H9 (cell line): Measurements from ENCODE around the gene MAP3K2. TPM values are rescaled to one million over a fixed set of nuclear protein-coding genes. Genes with fewer than 3 reads are reported as not detected.

Experiments
- DNase-seq: peaks from one replicate; pipeline ENCODE4 v3.0.0-alpha.2; 2017
- H2AFZ ChIP-seq: one replicate; pipeline ENCODE4 v1.6.1; 2013; ENCODE audit warnings: mild to moderate bottlenecking, low read length, control low read depth, moderate library complexity
- H2AK5ac ChIP-seq: 2 replicates; pipeline ENCODE4 v1.6.1; 2013; ENCODE audit warnings: low read length, control low read depth, mixed read lengths; ENCODE audit not compliant: insufficient read length
- H2BK120ac ChIP-seq: one replicate; pipeline ENCODE4 v1.6.1; 2013; ENCODE audit warnings: low read depth, mild to moderate bottlenecking, low read length, control low read depth, inconsistent platforms; ENCODE audit not compliant: poor library complexity, severe bottlenecking
- H2BK12ac ChIP-seq: 2 replicates; pipeline ENCODE4 v1.6.1; 2013; ENCODE audit warnings: low read length, control low read depth, mixed read lengths, low read depth; ENCODE audit not compliant: insufficient read length
- H2BK15ac ChIP-seq: 2 replicates; pipeline ENCODE4 v1.6.1; 2013; ENCODE audit warnings: low read depth, low read length, control low read depth
- H2BK20ac ChIP-seq: one replicate; pipeline ENCODE4 v1.6.1; 2013; ENCODE audit warnings: low read depth, mild to moderate bottlenecking, low read length, control low read depth, inconsistent platforms; ENCODE audit not compliant: poor library complexity, severe bottlenecking
- H2BK5ac ChIP-seq: 2 replicates; pipeline ENCODE4 v1.6.1; 2013; ENCODE audit warnings: low read length, control low read depth, mixed read lengths; ENCODE audit not compliant: insufficient read length
- H3K14ac ChIP-seq: 2 replicates; pipeline ENCODE4 v1.6.1; 2013; ENCODE audit warnings: low read length, control low read depth; ENCODE audit not compliant: insufficient read depth
- H3K18ac ChIP-seq: 2 replicates; pipeline ENCODE4 v1.6.1; 2013; ENCODE audit warnings: low read depth, mild to moderate bottlenecking, mixed read lengths, low read length, control low read depth; ENCODE audit not compliant: insufficient read length
- H3K23ac ChIP-seq: 2 replicates; pipeline ENCODE4 v1.6.1; 2013; ENCODE audit warnings: low read length, control low read depth, mixed read lengths, low read depth; ENCODE audit not compliant: insufficient read length
- H3K23me2 ChIP-seq: 2 replicates; pipeline ENCODE4 v1.6.1; 2013; ENCODE audit warnings: low read depth, mild to moderate bottlenecking, mixed read lengths, low read length, control low read depth; ENCODE audit not compliant: insufficient read length, poor library complexity, severe bottlenecking
- H3K27ac ChIP-seq: 2 replicates; pipeline ENCODE4 v1.5.1; 2013; ENCODE audit warnings: low read length, control low read depth, mixed read lengths, low read depth; ENCODE audit not compliant: insufficient read length
- H3K27me3 ChIP-seq: 2 replicates; pipeline ENCODE4 v1.6.1; 2013; ENCODE audit warnings: low read length, control low read depth, inconsistent platforms; ENCODE audit not compliant: insufficient read depth
- H3K4ac ChIP-seq: 2 replicates; pipeline ENCODE4 v1.6.1; 2013; ENCODE audit warnings: low read depth, mild to moderate bottlenecking, control low read depth, inconsistent platforms, low read length, moderate library complexity
- H3K4me1 ChIP-seq: 2 replicates; pipeline ENCODE4 v1.6.1; 2013; ENCODE audit warnings: low read length, control low read depth, inconsistent platforms; ENCODE audit not compliant: insufficient read depth
- H3K4me2 ChIP-seq: 2 replicates; pipeline ENCODE4 v1.6.1; 2013; ENCODE audit warnings: low read length, control low read depth, mixed read lengths; ENCODE audit not compliant: insufficient read length, insufficient read depth
- H3K56ac ChIP-seq: 2 replicates; pipeline ENCODE4 v1.6.1; 2013; ENCODE audit warnings: low read depth, mild to moderate bottlenecking, mixed read lengths, low read length, control low read depth; ENCODE audit not compliant: insufficient read length
- H3K79me1 ChIP-seq: 2 replicates; pipeline ENCODE4 v1.6.1; 2013; ENCODE audit warnings: low read depth, mild to moderate bottlenecking, moderate library complexity, low read length, control low read depth, inconsistent platforms; ENCODE audit not compliant: insufficient read depth, poor library complexity, severe bottlenecking
- H3K79me2 ChIP-seq: 2 replicates; pipeline ENCODE4 v1.6.1; 2013; ENCODE audit warnings: low read length, control low read depth, inconsistent platforms; ENCODE audit not compliant: insufficient read depth
- H3K9ac ChIP-seq: 2 replicates; pipeline ENCODE4 v1.6.1; 2013; ENCODE audit warnings: low read length, control low read depth, mixed read lengths; ENCODE audit not compliant: insufficient read length; ENCODE audit errors: extremely low read depth
- H3K9me3 ChIP-seq: one replicate; pipeline ENCODE4 v1.6.1; 2013; ENCODE audit warnings: low read depth, low read length, inconsistent platforms; ENCODE audit not compliant: control insufficient read depth
- H3T11ph ChIP-seq: one replicate; pipeline ENCODE4 v1.6.1; 2013; ENCODE audit warnings: mild to moderate bottlenecking, low read length, control low read depth, inconsistent platforms
- H4K20me1 ChIP-seq: one replicate; pipeline ENCODE4 v1.6.1; 2013; ENCODE audit not compliant: control insufficient read depth, insufficient read length, insufficient read depth
- H4K5ac ChIP-seq: 2 replicates; pipeline ENCODE4 v1.6.1; 2013; ENCODE audit warnings: low read depth, mild to moderate bottlenecking, mixed read lengths, low read length, control low read depth; ENCODE audit not compliant: insufficient read length
- H4K8ac ChIP-seq: replicated peaks from 2 replicates; pipeline ENCODE4 v1.6.1; 2013; ENCODE audit warnings: low read length, control low read depth, mixed read lengths, low read depth; ENCODE audit not compliant: insufficient read length
- H4K91ac ChIP-seq: 2 replicates; pipeline ENCODE4 v1.6.1; 2013; ENCODE audit warnings: low read depth, mild to moderate bottlenecking, moderate library complexity, mixed read lengths, low read length, control low read depth; ENCODE audit not compliant: insufficient read length
- H3K27ac Mint-ChIP-seq, 3 experiments: 2 replicates in 2 of 3; 3 replicates in 1 of 3; pipeline ENCODE4 v1.8.0; 2020 to 2021; ENCODE audit warnings: mixed read lengths in 3 of 3, mild to moderate bottlenecking in 1 of 3, moderate library complexity in 1 of 3
- H3K27me3 Mint-ChIP-seq: 2 replicates; pipeline ENCODE4 v1.8.0; 2021; ENCODE audit warnings: low read depth, mild to moderate bottlenecking, moderate library complexity, mixed read lengths
- H3K36me3 Mint-ChIP-seq, 3 experiments: 2 replicates in 2 of 3; 3 replicates in 1 of 3; pipeline ENCODE4 v1.8.0; 2020 to 2021; ENCODE audit warnings: low read depth in 3 of 3, mixed read lengths in 3 of 3; ENCODE audit not compliant: insufficient read depth in 1 of 3
- H3K4me1 Mint-ChIP-seq, 2 experiments: 2 replicates each; pipeline ENCODE4 v1.8.0; 2020; ENCODE audit warnings: mixed read lengths in 2 of 2
- H3K4me3 Mint-ChIP-seq, 2 experiments: 2 replicates in 1 of 2; 3 replicates in 1 of 2; pipeline ENCODE4 v1.8.0; 2020 to 2021; ENCODE audit warnings: mild to moderate bottlenecking in 2 of 2, mixed read lengths in 2 of 2, moderate library complexity in 1 of 2
- H3K9me3 Mint-ChIP-seq, 2 experiments: 2 replicates in 1 of 2; 3 replicates in 1 of 2; pipeline ENCODE4 v1.8.0; 2020; ENCODE audit warnings: mild to moderate bottlenecking in 2 of 2, mixed read lengths in 2 of 2, moderate library complexity in 1 of 2
- CTCF ChIP-seq: fragments of 200-600 bp; sonication (generic); conservative IDR thresholded peaks from 3 replicates; pipeline ENCODE4 v1.8.0; 2021; ENCODE audit warnings: antibody characterized with exemption, mild to moderate bottlenecking
- WGBS: extraction: QIAGEN DNeasy Blood & Tissue Kit; methylation state at CpG from one replicate; pipeline ENCODE4 v1.1.7; 2013; ENCODE audit warnings: missing lambda C conversion rate, low lambda C conversion rate, mixed read lengths; ENCODE audit not compliant: insufficient read length; ENCODE audit errors: extremely low coverage; 5-methylcytosine and 5-hydroxymethylcytosine counted together
- total RNA-seq: library from RNA; stranded (reverse); gene quantifications from 2 replicates; pipeline ENCODE4 v1.2.1, GENCODE V29; 2021

Gene MAP3K2
- total RNA-seq, 1 experiment from 2014 or later = 25.8 TPM

- Histone ChIP-seq H3K79me2 (no peaks in the 10 kb centered on the region), H3K27ac (no peak overlapping the region), H2BK5ac (no peak overlapping the region), H2BK20ac (no peak overlapping the region), H4K91ac (no peak overlapping the region), H2BK12ac (no peak overlapping the region), H3K4ac (no peak overlapping the region), H2BK15ac (no peak overlapping the region), H2AFZ (no peak overlapping the region), H3K4me1 (no peaks in the 10 kb centered on the region), H3K79me1 (no peaks in the 10 kb centered on the region), H3K27me3 (no peaks in the 10 kb centered on the region; the same call in 1 of the 2 replicates), H4K20me1 (no peaks in the 10 kb centered on the region), H2BK120ac (no peak overlapping the region), H3K23me2 (no peaks in the 10 kb centered on the region), H3T11ph (no peak overlapping the region), H3K9me3 (no peaks in the 10 kb centered on the region), H3K23ac (no peak overlapping the region), H3K4me2 (no peak overlapping the region), H3K9ac (no peak overlapping the region), H4K5ac (no peak overlapping the region), H3K14ac (no peak overlapping the region), H3K18ac (no peak overlapping the region), H4K8ac (no peak overlapping the region), H3K56ac (no peak overlapping the region), H2AK5ac (no peak overlapping the region)
- DNase-seq = no peak
- no peak overlapping the region for H3K4me3 Mint-ChIP-seq
- no peaks in the 10 kb centered on the region for H3K9me3 Mint-ChIP-seq
- peak overlapping the region in 1 of 3 experiments; percentile 31; a peak in 1 of 7 replicates for H3K27ac Mint-ChIP-seq
- no peaks in the 10 kb centered on the region for H3K4me1 Mint-ChIP-seq
- no peaks in the 10 kb centered on the region for H3K27me3 Mint-ChIP-seq
- H3K36me3 Mint-ChIP-seq = peaks cover 0 to 30% (median 10%) of the 10 kb centered on the region in 3 experiments; a peak in 4 of 7 replicates
- WGBS = no CpG with 5 or more reads among the region's 7 CpGs
- no peak for TF ChIP-seq CTCF
Measured at GRCh38 chr2:127308586-127309138, 79.1 kb downstream of the MAP3K2 start.
